GM18498 (cell line): ENCODE results near the gene CRYBG2.
"Not testable (repeated sequence)": the region's sequence is repeated elsewhere in the genome, so short reads cannot be mapped to it uniquely, and the experiment has no call there.

Source experiments
- ATAC-seq: cut with Tn5 transposase; IDR thresholded peaks from one replicate; pipeline ENCODE4 v1.9.1; 2021; ENCODE audit warnings: mild to moderate bottlenecking, moderate library complexity; ENCODE audit not compliant: unreplicated experiment

Gene CRYBG2

GRCh38 chr1:26350701-26351589 is 3.0 kb downstream of the CRYBG2 start:
- ATAC-seq: no peak

DNA sequence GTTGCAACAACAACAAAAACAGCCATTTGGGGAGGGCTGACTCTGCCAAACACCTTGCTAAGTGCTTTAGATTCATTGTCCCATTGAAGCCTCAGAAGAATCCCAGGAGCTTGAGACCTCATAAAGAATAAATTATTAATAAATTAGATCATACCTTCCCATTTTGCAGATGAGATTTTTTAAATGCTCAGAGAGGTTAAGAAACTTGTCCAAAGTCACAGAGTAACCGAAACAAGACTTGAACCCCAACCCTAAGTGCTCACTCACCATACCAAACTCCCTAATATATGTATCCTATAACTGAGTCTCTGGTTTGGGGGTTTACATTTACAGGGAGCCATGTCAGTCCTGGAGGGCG is 3.6 kb downstream of the CRYBG2 start:
- no peak for ATAC-seq

DNA sequence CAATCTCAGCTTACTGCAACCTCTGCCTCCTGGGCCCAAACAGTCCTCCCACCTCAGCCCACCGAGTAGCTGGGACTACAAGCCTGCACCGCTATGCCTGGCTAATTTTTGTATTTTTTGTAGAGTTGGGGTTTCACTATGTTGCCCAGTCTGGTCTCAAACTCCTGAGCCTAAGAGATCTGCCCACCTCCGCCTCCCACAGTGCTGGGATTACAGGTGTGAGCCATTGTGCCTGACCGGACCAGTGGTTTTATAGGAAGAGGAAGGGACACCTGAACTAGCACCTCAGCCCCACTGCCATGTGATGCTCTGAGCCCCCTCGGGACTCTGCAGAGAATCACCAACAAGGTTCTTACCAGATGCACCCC is 4.1 kb downstream of the CRYBG2 start:
- ATAC-seq: no peak

DNA sequence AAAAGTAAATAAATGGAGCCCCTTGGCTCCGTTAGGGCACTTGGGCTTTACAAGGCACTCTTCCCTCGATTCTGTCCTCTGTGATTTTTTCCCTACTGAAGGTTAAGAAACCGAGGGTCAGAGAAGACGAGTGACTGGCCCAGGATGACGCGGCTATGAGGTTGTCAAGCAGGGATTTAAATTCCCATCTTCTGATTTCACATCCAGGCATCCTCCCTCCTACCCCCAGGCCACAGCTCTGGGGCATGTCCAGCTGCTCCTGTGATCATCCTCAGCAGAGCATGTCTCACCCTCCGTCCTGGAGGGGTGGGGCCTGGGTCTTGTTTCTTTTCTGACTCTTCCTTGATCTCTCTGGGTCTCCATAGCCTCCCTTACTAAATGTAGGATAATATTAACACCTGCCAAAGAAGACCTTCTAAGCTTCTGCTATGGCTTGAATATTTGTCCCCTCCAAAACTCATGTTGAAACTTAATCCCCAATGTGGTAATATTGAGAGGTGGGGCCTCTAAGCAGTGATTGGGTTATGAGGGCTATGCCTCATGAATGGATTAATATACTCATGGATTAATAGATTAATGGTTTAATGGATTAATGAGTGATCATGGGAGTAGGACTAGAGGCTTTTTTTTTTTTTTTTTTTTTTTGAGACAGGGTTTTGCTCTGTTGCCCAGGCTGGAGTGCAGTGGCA is 4.6 kb downstream of the CRYBG2 start:
- no peak for ATAC-seq

DNA sequence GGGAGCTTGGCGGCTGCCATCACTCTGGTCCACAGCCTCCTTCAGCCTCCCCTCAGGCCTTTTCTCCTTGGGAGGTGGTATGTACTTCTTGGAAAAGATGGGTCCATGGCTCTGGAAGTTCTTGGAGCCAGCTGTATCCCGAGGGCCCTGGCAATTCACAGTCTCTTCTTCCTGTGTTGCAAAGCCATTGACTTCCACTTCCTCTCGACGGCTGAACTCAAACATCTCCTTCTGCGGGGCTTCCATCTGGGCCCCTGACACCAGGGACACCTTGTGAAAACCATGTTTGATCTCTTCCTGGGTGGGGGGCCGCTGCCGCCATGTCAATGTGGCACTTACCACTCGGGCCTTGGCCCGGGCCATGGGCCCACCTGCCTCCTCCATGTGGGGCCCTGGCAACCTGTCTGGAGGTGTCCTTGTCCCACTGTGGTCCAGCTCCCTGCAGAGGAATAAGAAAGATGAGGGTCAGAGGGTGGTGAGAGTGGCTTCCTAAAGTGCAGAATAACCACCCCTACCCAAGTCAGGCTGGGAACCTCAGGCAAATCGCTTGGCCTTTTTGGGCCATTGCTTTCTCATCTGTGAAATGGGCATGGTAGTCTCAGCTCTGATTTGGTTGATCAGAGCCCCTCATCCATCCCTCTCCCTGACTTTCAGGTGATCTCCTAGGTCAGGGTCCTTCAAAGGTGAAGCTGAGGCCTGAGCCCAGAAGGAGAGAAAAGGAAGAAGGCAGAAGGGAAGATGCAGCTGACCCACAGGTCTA is 7.5 kb downstream of the CRYBG2 start:
- ATAC-seq: no peak

- no peak for ATAC-seq
Measured at GRCh38 chr1:26345718-26346117, 8.2 kb downstream of the CRYBG2 start.

GRCh38 chr1:26344147-26344920 is 9.6 kb downstream of the CRYBG2 start:
- no peak for ATAC-seq

- ATAC-seq: no peak
Measured at GRCh38 chr1:26340047-26340481, 13.9 kb downstream of the CRYBG2 start.

- no peak for ATAC-seq
Measured at GRCh38 chr1:26338670-26339069, 15.3 kb downstream of the CRYBG2 start.

DNA sequence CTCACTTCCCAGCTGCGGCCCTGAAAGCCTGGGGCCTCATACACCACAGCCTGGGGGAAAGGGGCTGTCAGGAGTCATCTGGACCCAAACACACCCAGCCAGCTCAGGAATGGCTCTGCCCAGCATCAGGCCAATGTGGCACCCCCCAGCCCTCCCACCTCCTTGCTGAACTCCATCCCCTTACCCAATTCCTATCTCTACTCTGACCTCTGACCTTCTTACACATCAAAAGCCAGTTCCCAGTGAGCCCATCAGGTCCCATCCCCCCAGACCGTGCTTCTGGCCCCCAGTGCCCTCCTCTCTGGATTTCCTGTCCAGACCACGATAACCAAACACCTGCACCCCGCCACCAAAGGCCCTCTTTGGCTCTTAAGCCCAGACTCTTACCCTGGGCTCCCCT is 16.3 kb downstream of the CRYBG2 start:
- ATAC-seq: no peak

DNA sequence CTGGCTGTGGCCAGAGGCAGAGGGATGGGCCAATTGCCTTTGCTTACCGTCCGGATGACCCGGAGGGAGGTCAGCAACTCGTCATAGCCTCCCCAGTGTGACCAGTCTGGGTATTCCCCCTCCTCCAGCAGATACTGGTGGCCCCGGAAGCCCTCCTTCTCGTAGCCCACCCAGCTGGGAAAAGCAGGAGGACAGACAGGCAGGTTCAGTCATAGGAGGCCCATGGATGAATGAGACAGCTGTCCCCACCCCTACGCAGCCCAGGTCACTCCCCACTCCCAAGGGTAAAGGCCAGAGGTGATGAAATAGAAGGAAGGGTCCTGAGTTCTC is 16.8 kb downstream of the CRYBG2 start:
- ATAC-seq: no peak

DNA sequence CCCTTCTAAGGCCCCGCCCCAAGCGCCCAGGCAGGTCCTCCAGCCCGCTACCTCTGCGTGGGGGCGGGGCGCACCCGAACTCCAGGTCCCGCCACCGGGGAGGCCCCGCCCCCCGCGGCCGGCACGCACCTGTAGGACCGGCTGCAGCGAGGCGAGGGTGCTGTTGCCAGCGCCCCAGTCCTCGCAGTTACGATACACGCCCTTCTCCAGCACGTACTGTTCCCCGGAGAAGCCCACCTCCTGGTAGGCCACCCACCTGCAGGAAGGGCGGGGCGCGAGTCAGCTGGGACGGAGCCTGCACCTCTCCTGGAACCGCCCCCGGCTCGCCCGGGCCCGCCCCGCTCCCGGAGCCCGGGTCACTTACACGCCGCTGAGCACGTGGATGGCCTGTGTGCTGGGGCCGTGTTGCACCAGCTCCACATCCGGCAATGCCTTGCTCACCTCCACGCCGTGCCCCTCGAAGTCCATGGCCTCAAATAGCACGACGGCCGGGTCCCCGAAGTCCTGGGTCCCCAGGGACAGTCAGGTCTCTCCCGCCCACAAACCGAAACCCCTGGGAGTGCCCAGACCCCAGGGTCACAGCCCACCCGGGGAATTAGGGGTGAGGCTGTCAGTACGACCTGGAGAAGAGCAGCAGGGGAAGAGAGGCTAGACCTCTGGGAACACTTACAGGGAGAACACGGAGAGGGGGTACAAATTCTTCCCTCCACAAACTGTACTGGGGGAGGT is 17.3 kb downstream of the CRYBG2 start:
- ATAC-seq: peak; percentile 58

- no peak for ATAC-seq
Measured at GRCh38 chr1:26335774-26336476, 18.0 kb downstream of the CRYBG2 start.

DNA sequence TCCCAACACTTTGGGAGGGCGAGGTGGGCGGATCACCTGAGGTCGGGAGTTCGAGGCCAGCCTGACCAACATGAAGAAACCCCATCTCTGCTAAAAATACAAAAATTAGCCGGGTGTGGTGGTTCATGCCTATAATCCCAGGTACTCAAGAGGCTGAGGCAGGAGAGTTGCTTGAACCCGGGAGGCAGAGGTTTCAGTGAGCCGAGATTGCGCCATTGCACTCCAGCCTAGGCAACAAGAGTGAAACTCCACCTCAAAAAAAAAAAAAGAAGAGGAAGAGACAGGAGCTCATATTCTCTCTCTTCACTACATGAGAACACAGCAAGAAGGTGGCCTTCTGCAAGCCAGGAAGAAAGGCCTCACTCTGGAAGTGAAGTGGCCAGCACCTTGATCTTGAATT is 20.6 kb downstream of the CRYBG2 start:
- not testable (repeated sequence) for ATAC-seq

DNA sequence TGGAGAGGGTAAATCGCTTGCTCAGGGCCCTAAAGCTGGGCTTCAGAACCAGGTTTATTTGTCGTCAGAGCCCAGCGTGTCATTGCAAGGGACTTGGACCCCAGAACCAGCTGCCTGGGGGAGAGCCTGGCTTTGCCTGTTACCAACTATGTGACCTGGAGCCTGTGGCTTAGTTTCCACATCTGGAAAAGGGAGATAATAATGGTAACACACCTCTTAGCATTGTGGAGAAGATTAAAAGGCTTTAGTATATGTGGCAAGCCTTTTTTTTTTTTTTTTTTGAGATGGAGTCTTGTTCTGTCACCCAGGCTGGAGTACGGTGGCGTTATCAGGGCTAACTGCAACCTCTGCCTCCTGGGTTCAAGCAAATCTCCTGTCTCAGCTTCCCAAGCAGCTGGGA is 23.7 kb downstream of the CRYBG2 start:
- ATAC-seq: no peak

DNA sequence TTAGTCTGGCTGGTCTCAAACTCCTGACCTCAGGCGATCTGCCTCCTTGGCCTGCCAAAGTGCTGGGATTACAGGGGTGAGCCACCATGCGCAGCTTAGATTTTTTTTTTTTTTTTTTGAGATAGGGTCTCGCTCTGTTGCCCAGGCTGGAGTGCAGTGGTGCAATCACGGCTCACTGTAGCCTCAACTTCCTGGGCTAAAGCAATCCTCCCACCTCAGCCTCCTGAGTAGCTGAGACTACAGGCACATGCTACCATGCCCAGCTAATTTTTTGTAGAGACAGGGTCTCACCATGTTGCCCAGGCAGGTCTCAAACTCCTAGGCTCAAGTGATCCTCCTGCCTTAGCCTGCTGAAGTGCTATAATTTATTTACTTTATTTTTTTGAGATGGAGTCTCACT is 24.6 kb downstream of the CRYBG2 start:
- ATAC-seq: not testable (repeated sequence)

DNA sequence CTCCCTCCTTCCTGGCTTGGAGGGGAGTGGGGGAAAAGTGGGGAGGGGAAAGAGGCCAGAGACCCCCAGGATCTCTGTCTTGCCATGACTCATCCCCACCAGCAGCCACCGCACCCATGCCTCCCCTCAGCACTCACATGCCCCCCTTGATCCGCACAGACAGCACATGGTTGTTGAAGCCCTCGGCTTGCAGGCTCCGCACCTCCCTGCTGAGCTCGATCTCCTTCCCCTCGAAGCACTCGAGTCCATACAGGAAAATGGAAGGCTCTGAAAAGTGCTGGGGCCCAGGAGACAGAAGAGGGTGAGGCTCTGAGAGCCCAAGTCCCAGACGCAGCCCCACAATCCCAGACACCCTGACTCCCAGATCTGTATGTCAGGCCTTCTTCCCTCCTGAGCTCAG is 25.3 kb downstream of the CRYBG2 start:
- no peak for ATAC-seq

DNA sequence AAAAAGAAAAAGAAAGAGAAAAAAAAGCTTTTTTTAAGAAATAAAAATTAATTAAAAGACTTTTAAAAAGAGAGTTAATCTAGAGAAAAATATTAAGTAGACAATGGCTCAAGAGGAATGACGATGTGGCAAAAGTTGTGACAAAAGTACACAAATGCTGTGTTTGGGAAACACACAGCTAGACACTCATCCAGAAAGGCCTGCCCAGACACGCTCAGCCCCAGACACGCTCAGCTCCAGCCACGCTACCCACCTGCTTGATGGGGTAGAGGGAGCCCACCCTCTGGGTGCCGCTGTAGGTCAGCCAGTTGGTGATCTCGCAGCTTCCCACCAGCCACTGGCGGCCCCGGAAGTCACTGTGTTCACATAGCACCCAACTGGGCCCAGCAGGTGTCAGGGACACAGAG is 26.0 kb downstream of the CRYBG2 start:
- ATAC-seq: no peak

- ATAC-seq: no peak
Measured at GRCh38 chr1:26324550-26324949, 29.4 kb downstream of the CRYBG2 start.

DNA sequence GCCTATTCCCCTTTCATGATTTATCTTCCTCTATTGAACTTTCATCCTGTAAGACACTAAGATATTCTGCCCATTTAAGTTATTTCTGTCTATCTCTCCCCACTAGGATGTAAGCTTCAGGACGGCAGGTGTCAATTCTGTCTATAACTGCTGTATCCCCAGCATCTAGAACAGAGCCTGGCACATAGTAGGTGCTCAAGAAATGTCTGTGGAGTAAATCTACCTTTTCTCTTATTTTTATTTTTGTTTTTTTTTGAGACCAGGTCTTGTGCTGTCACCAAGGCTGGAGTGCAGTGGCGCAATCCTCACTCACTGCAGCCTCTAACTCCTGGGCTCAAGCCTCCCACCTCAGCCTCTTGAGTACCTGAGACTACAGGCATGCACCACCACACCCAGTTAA is 30.5 kb downstream of the CRYBG2 start:
- ATAC-seq: no peak
